HL-60 (cell line): ENCODE results near the gene COG6.

Experiments used
- CTCF ChIP-seq: IDR thresholded peaks from one replicate; pipeline ENCODE4 v1.5.1; 2011; ENCODE audit warnings: low read length, control low read depth, inconsistent platforms; ENCODE audit not compliant: insufficient read depth
- REST ChIP-seq: IDR thresholded peaks from 2 replicates; pipeline ENCODE4 v1.6.1; 2012; ENCODE audit warnings: low read depth; ENCODE audit not compliant: insufficient replicate concordance

GRCh38 chr13:39655041-39655568, 357 bp upstream of the COG6 start:
- no peak for TF ChIP-seq CTCF
- TF ChIP-seq REST: no peak
